Osteocyte (in vitro differentiated cells): ENCODE data around the gene BICRAL. TPM values are rescaled to one million over a fixed set of nuclear protein-coding genes. Genes with fewer than 3 reads are reported as not detected.
A peak's percentile ranks its signal among the peaks of the same experiment; 100 is the strongest.

Source experiments
- DNase-seq: peaks from one replicate; pipeline ENCODE4 v3.0.0; 2021; ENCODE audit warnings: mixed read lengths; ENCODE audit not compliant: unreplicated experiment; ENCODE audit errors: extremely low spot score
- H3K27ac Mint-ChIP-seq: one replicate; pipeline ENCODE4 v1.8.0; 2021; ENCODE audit warnings: mild to moderate bottlenecking, mixed read lengths; ENCODE audit not compliant: unreplicated experiment
- H3K27me3 Mint-ChIP-seq: one replicate; pipeline ENCODE4 v1.8.0; 2021; ENCODE audit warnings: mixed read lengths; ENCODE audit not compliant: unreplicated experiment
- H3K36me3 Mint-ChIP-seq: one replicate; pipeline ENCODE4 v1.8.0; 2021; ENCODE audit warnings: mixed read lengths; ENCODE audit not compliant: unreplicated experiment
- H3K4me1 Mint-ChIP-seq: one replicate; pipeline ENCODE4 v1.8.0; 2021; ENCODE audit warnings: mixed read lengths; ENCODE audit not compliant: unreplicated experiment
- H3K4me3 Mint-ChIP-seq: one replicate; pipeline ENCODE4 v1.8.0; 2021; ENCODE audit warnings: mild to moderate bottlenecking, moderate library complexity, mixed read lengths; ENCODE audit not compliant: unreplicated experiment
- H3K9me3 Mint-ChIP-seq: one replicate; pipeline ENCODE4 v1.8.0; 2021; ENCODE audit warnings: mixed read lengths; ENCODE audit not compliant: unreplicated experiment
- total RNA-seq: library from RNA; stranded (reverse); gene quantifications from 2 replicates; pipeline ENCODE4 v1.2.1, GENCODE V29; 2021
- TF ChIP-seq, protein P1 (sequence below): fragments of 200-600 bp; sonication (generic); IDR thresholded peaks from 2 replicates; pipeline ENCODE4 v1.5.0; 2021; ENCODE audit warnings: antibody characterized with exemption, mild to moderate bottlenecking, moderate library complexity

BICRAL gene
- total RNA-seq, 1 donor from 2014 or later, result 12.7 TPM

GRCh38 chr6:42787063-42787472 lies 5.2 kb downstream of the BICRAL start:
- H3K27ac Mint-ChIP-seq, result no peak overlapping the region
- no peaks in the 10 kb centered on the region for H3K27me3 Mint-ChIP-seq
- no peak for DNase-seq
- TF ChIP-seq, protein P1, sequence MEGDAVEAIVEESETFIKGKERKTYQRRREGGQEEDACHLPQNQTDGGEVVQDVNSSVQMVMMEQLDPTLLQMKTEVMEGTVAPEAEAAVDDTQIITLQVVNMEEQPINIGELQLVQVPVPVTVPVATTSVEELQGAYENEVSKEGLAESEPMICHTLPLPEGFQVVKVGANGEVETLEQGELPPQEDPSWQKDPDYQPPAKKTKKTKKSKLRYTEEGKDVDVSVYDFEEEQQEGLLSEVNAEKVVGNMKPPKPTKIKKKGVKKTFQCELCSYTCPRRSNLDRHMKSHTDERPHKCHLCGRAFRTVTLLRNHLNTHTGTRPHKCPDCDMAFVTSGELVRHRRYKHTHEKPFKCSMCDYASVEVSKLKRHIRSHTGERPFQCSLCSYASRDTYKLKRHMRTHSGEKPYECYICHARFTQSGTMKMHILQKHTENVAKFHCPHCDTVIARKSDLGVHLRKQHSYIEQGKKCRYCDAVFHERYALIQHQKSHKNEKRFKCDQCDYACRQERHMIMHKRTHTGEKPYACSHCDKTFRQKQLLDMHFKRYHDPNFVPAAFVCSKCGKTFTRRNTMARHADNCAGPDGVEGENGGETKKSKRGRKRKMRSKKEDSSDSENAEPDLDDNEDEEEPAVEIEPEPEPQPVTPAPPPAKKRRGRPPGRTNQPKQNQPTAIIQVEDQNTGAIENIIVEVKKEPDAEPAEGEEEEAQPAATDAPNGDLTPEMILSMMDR, result no peak
- H3K4me3 Mint-ChIP-seq, result no peak overlapping the region
- peaks cover 24% of the 10 kb centered on the region for H3K4me1 Mint-ChIP-seq
- H3K9me3 Mint-ChIP-seq, result no peaks in the 10 kb centered on the region
- peaks cover 2% of the 10 kb centered on the region for H3K36me3 Mint-ChIP-seq

DNA sequence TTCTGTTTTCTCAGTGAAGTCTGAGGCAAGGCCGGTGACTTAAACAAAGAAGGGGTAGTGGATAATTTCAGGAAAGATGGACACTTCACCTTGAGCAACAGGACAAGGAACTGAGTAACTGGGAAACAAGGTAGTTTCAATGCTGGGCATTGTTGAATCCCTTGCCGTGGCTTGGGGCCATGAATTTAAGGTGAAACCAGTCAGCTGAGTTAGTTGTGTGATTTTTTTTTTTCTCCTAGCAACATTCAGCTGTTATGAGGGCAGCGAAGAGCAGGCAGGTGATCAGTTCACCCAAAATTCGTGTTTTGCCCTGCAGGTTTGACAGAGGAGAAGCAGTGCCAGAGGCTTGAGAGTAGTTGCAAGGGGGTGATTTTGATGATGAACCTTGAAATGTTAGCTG lies 6.8 kb downstream of the BICRAL start:
- Mint-ChIP-seq H3K27ac (no peak overlapping the region), H3K4me3 (no peak overlapping the region)
- TF ChIP-seq, protein P1, result no peak

GRCh38 chr6:42790549-42791181 lies 8.8 kb downstream of the BICRAL start:
- no peak overlapping the region for H3K4me3 Mint-ChIP-seq
- peaks cover 22% of the 10 kb centered on the region for H3K4me1 Mint-ChIP-seq
- H3K27ac Mint-ChIP-seq, result peak overlapping the region; percentile 8
- H3K36me3 Mint-ChIP-seq, result peaks cover 2% of the 10 kb centered on the region
- DNase-seq, result no peak
- H3K27me3 Mint-ChIP-seq, result no peaks in the 10 kb centered on the region
- H3K9me3 Mint-ChIP-seq, result no peaks in the 10 kb centered on the region
- TF ChIP-seq, protein P1, result no peak

More for the DNA sequence above, 6.8 kb downstream of the BICRAL start:
- no peak for DNase-seq
- peaks cover 2% of the 10 kb centered on the region for H3K36me3 Mint-ChIP-seq
- peaks cover 24% of the 10 kb centered on the region for H3K4me1 Mint-ChIP-seq
- H3K27me3 Mint-ChIP-seq, result no peaks in the 10 kb centered on the region
- H3K9me3 Mint-ChIP-seq, result no peaks in the 10 kb centered on the region

DNA sequence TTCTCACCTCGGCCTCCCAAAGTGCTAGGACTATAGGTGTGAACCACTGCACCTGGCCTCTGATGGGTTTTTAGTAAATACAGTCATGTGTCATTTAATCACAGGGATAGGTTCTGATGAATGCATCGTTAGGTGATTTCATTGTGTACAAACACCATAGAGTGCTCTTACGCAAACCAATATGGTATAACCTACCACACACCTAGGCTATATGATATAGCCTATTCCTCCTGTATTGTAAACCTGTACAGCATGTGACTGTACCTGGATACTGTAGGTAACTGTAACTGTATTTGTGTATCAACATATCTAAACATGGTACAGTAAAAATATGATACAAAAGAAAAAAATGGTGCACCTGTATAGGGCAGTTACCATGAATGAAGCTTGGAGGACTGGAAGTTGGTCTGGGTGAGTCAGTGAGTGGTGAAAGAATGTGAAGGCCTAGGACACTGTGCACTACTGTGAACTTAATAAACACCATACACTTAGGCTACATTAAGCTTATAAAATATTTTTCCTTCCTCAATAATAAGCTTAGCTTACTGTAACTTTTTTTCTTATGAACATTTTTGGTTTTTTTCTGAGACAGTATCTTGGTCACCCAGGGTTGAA lies 10.0 kb downstream of the BICRAL start:
- Mint-ChIP-seq H3K4me1 (peaks cover 22% of the 10 kb centered on the region), H3K27ac (no peak overlapping the region), H3K36me3 (peaks cover 2% of the 10 kb centered on the region), H3K9me3 (no peaks in the 10 kb centered on the region), H3K4me3 (no peak overlapping the region), H3K27me3 (no peaks in the 10 kb centered on the region)
- DNase-seq, result no peak
- TF ChIP-seq, protein P1, result no peak

DNA sequence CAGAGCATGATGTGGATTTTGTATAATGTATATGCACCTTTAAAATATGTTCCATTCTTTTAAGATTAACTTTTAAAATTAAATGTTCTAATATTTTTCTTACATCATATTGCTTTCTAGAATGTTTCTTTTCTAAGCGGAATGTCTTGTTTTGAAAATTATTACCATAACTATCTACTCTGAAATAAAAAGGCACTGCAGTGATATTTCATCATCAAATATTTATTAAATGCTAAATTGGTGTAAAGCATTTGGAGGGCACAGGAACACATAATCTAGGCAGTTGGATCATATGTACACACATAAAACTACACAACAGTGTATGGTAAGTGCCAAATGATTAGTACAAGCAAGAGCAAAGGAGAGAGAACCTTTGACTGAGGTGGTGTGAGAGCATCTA lies 13.8 kb downstream of the BICRAL start:
- H3K4me1 Mint-ChIP-seq, result peaks cover 19% of the 10 kb centered on the region
- H3K4me3 Mint-ChIP-seq, result no peak overlapping the region
- TF ChIP-seq, protein P1, result no peak
- DNase-seq, result no peak
- H3K27ac Mint-ChIP-seq, result no peak overlapping the region
- no peaks in the 10 kb centered on the region for H3K36me3 Mint-ChIP-seq
- H3K9me3 Mint-ChIP-seq, result no peaks in the 10 kb centered on the region
- no peaks in the 10 kb centered on the region for H3K27me3 Mint-ChIP-seq
